Chondrocyte (in vitro differentiated cells): ENCODE results near the gene VSX1. TPM values are rescaled to one million over a fixed set of nuclear protein-coding genes. Genes with fewer than 3 reads are reported as not detected.

Source experiments
- DNase-seq: peaks from one replicate; pipeline ENCODE4 v3.0.0; 2021; ENCODE audit warnings: mixed read lengths, low spot score
- H3K27ac Mint-ChIP-seq: one replicate; pipeline ENCODE4 v1.8.0; 2021; ENCODE audit warnings: mild to moderate bottlenecking, moderate library complexity, mixed read lengths; ENCODE audit not compliant: unreplicated experiment
- H3K27me3 Mint-ChIP-seq: 2 replicates; pipeline ENCODE4 v1.8.0; 2021; ENCODE audit warnings: low read depth, mixed read lengths
- H3K36me3 Mint-ChIP-seq: 2 replicates; pipeline ENCODE4 v1.8.0; 2021; ENCODE audit warnings: low read depth, mixed read lengths
- H3K4me1 Mint-ChIP-seq: 2 replicates; pipeline ENCODE4 v1.8.0; 2021; ENCODE audit warnings: low read depth, mild to moderate bottlenecking, mixed read lengths
- H3K4me3 Mint-ChIP-seq: one replicate; pipeline ENCODE4 v1.8.0; 2021; ENCODE audit warnings: mild to moderate bottlenecking, moderate library complexity, mixed read lengths; ENCODE audit not compliant: unreplicated experiment
- H3K9me3 Mint-ChIP-seq: 2 replicates; pipeline ENCODE4 v1.8.0; 2021; ENCODE audit warnings: low read depth, mixed read lengths
- total RNA-seq: library from RNA; stranded (reverse); gene quantifications from 3 replicates; pipeline ENCODE4 v1.2.1, GENCODE V29; 2021
- TF ChIP-seq, protein P1 (sequence below): fragments of 200-600 bp; sonication (generic); IDR thresholded peaks from 2 replicates; pipeline ENCODE4 v1.5.0; 2021; ENCODE audit warnings: antibody characterized with exemption, mild to moderate bottlenecking, moderate library complexity

Gene VSX1
- total RNA-seq, 1 donor from 2014 or later = not detected

DNA sequence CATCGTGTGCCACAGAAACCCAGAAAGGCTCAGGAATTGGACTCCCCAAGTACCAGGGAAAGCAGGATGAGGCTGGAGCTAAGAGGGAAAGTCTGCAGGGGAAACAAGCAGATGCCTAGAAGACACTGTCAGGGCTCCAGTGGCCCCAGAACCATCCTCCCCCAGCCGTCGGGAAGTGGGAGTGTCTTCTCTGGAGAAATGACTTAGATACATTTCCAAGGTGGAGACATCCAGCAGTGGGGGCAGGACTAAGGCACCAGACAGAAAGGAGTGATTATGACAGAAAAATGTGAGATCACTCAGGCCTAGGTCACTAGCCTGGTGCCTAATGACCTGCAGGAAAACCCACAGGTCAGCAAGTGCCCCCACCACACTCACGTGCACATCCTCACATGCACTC is 36.0 kb upstream of the VSX1 start:
- H3K27ac Mint-ChIP-seq = no peak overlapping the region
- no peaks in the 10 kb centered on the region for H3K36me3 Mint-ChIP-seq
- TF ChIP-seq, protein P1, sequence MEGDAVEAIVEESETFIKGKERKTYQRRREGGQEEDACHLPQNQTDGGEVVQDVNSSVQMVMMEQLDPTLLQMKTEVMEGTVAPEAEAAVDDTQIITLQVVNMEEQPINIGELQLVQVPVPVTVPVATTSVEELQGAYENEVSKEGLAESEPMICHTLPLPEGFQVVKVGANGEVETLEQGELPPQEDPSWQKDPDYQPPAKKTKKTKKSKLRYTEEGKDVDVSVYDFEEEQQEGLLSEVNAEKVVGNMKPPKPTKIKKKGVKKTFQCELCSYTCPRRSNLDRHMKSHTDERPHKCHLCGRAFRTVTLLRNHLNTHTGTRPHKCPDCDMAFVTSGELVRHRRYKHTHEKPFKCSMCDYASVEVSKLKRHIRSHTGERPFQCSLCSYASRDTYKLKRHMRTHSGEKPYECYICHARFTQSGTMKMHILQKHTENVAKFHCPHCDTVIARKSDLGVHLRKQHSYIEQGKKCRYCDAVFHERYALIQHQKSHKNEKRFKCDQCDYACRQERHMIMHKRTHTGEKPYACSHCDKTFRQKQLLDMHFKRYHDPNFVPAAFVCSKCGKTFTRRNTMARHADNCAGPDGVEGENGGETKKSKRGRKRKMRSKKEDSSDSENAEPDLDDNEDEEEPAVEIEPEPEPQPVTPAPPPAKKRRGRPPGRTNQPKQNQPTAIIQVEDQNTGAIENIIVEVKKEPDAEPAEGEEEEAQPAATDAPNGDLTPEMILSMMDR = no peak
- no peak overlapping the region for H3K4me3 Mint-ChIP-seq
- DNase-seq = no peak
- H3K9me3 Mint-ChIP-seq = no peaks in the 10 kb centered on the region
- peaks cover 22% of the 10 kb centered on the region for H3K27me3 Mint-ChIP-seq
- H3K4me1 Mint-ChIP-seq = peaks cover 16% of the 10 kb centered on the region

DNA sequence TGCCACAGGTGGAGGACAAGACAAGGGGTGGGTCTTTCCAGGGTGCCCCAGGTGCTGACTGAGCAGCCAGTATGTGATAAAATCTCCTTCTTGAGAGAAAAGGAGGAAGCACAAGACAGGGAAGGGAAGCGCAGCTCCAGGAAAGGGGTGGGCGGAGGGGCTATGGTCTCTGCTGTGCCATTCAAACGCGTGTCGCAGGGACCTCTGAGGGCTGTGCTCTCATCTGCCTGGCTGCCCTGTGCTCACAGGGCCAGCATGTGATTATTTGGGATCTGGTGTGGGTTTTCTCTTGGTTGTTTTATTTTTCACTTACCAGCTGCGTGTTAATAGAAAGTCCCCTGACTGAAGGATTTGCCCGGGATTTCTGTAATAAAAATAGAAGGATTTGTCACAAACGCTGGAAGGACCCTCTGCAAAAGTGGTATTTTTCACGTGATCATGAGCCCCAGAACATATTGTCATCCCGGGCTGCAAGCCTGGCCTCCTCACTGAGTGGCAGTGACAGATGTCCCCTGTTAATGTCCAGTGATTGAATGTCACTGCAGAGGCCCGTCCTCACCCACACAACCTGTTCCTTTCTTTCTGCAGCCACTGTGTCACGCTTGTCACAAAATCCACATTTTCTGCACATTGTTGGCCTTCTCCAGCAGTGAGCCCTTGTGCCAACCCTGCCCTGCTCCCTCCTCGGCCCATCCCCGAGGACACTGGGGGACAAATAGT is 35.0 kb upstream of the VSX1 start:
- Mint-ChIP-seq H3K36me3 (no peaks in the 10 kb centered on the region), H3K27ac (no peak overlapping the region), H3K9me3 (no peaks in the 10 kb centered on the region), H3K4me1 (peaks cover 16% of the 10 kb centered on the region), H3K27me3 (peaks cover 12% of the 10 kb centered on the region), H3K4me3 (no peak overlapping the region)
- TF ChIP-seq, protein P1 = no peak
- DNase-seq = no peak

DNA sequence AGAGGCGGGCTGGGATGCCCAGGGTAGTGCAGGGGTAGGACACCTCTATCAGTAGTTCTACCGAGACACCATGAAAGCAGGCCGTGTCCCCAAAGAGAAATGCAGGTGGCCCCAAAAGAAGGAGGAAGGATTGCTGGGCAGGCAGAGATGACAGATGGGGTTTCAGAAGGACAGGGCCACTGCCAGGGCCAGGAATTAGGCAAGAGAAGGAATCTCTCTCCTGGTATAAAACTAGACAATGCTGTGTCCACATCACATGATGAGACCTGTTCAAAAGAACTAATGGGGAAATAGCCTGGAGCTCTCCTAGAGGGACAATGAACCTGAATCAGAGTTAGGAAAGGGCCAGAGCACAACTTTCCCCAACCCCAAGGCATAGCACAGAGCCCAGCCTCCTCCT is 21.6 kb upstream of the VSX1 start:
- H3K9me3 Mint-ChIP-seq = no peaks in the 10 kb centered on the region
- no peaks in the 10 kb centered on the region for H3K36me3 Mint-ChIP-seq
- no peak overlapping the region for H3K4me3 Mint-ChIP-seq
- H3K27me3 Mint-ChIP-seq = peaks cover 68% of the 10 kb centered on the region
- TF ChIP-seq, protein P1 = no peak
- no peaks in the 10 kb centered on the region for H3K4me1 Mint-ChIP-seq
- no peak overlapping the region for H3K27ac Mint-ChIP-seq
- DNase-seq = no peak

DNA sequence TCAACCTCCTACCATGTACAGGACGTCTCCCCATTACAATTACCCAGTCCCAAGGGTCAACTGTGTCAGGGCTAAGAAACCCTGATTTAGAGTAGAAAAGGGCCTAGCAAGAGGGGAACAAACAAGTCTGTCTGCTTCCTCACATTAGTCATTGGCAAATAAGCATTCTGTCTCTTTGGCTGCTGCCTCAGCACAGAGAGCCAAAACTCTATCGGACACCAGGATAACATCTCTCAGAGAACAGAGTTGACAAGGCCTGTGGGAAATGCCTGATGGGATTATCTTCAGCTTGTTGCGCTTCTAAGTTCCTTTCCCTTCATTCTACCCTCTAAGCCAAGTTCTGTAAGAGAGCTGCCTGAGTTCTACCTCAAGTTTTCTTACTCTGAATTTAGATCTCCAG is 19.0 kb upstream of the VSX1 start:
- Mint-ChIP-seq H3K36me3 (no peaks in the 10 kb centered on the region), H3K27me3 (peaks cover 59% of the 10 kb centered on the region), H3K9me3 (no peaks in the 10 kb centered on the region), H3K4me3 (no peak overlapping the region), H3K4me1 (no peaks in the 10 kb centered on the region), H3K27ac (no peak overlapping the region)
- no peak for DNase-seq
- TF ChIP-seq, protein P1 = no peak

DNA sequence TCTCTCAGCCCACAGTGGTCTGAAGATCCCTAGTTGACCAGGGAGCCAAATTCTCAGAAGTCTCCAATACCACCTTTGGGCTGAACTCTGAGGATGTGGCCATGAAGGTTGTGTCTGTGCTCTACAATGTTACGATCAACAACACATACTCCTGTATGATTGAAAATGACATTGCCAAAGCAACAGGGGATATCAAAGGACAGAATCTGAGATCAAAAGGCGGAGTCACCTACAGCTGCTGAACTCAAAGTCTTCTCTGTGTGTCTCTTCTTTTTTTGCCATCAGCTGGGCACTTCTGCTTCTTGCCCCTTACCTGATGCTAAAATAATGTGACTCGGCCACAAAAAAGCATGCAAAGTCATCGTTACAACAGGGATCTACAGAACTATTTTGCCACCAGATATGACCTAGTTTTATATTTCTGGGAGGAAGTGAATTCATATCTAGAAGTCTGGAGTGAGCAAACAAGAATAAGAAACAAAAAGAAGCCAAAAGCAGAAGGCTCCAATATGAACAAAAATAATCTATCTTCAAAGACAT is 17.7 kb upstream of the VSX1 start:
- Mint-ChIP-seq H3K9me3 (no peaks in the 10 kb centered on the region), H3K36me3 (no peaks in the 10 kb centered on the region), H3K4me1 (no peaks in the 10 kb centered on the region), H3K4me3 (no peak overlapping the region), H3K27me3 (peaks cover 59% of the 10 kb centered on the region), H3K27ac (no peak overlapping the region)
- DNase-seq = no peak
- TF ChIP-seq, protein P1 = no peak
